Liver (tissue), 9 donors: Measurements from ENCODE around the gene BRF1. TPM values are rescaled to one million over a fixed set of nuclear protein-coding genes. Genes with fewer than 3 reads are reported as not detected.

ENCODE experiments used
- DNase-seq: peaks from one replicate; pipeline ENCODE4 v3.0.0-alpha.2; 2017; ENCODE audit warnings: low spot score
- H3K27ac ChIP-seq, 2 donors: one replicate each; pipeline ENCODE4 v1.7.0; 2013; ENCODE audit warnings: inconsistent platforms in 2 of 2, low read length in 2 of 2, control low read depth in 1 of 2, low read depth in 1 of 2, mild to moderate bottlenecking in 1 of 2
- H3K27me3 ChIP-seq, 4 donors: one replicate each; pipeline versions ENCODE4 v1.6.1 to v1.7.0; 2013; ENCODE audit warnings: low read length in 3 of 4, inconsistent platforms in 1 of 4, mild to moderate bottlenecking in 1 of 4, moderate library complexity in 1 of 4; ENCODE audit not compliant: control insufficient read depth in 4 of 4, insufficient read depth in 4 of 4
- H3K36me3 ChIP-seq, 4 donors: one replicate each; pipeline versions ENCODE4 v1.6.1 to v1.7.0; 2013; ENCODE audit warnings: low read length in 3 of 4, mild to moderate bottlenecking in 3 of 4, low read depth in 1 of 4, moderate library complexity in 1 of 4; ENCODE audit not compliant: control insufficient read depth in 4 of 4, insufficient read depth in 3 of 4
- H3K4me1 ChIP-seq, 4 donors: one replicate each; pipeline versions ENCODE4 v1.6.1 to v1.7.0; 2013; ENCODE audit warnings: low read length in 3 of 4, mild to moderate bottlenecking in 3 of 4, moderate library complexity in 1 of 4; ENCODE audit not compliant: control insufficient read depth in 4 of 4, insufficient read depth in 4 of 4
- H3K4me3 ChIP-seq, 3 donors: one replicate each; pipeline versions ENCODE4 v1.6.1 to v1.7.0; 2013; ENCODE audit warnings: low read length in 3 of 3, control low read depth in 1 of 3, low read depth in 1 of 3, mild to moderate bottlenecking in 1 of 3
- H3K9ac ChIP-seq, 2 donors: one replicate each; pipeline ENCODE4 v1.7.0; 2013; ENCODE audit warnings: low read length in 2 of 2, mild to moderate bottlenecking in 2 of 2, moderate library complexity in 2 of 2, control low read depth in 1 of 2, low read depth in 1 of 2
- H3K9me3 ChIP-seq, 4 donors: one replicate each; pipeline versions ENCODE4 v1.6.1 to v1.7.0; 2013; ENCODE audit warnings: low read length in 3 of 4; ENCODE audit not compliant: control insufficient read depth in 4 of 4
- ATF3 ChIP-seq: IDR thresholded peaks from 2 replicates; pipeline ENCODE4 v1.6.1; 2016; ENCODE audit warnings: antibody characterized with exemption
- CTCF ChIP-seq: fragments of 150-350 bp; IDR thresholded peaks from 2 replicates; pipeline ENCODE4 v1.5.1; 2017; ENCODE audit warnings: improper control_type of control experiment, low read depth, low read length; ENCODE audit not compliant: missing input control
- EGR1 ChIP-seq, 2 donors: IDR thresholded peaks; 2 replicates each; pipeline ENCODE4 v1.6.1; 2016 to 2018; ENCODE audit warnings: antibody characterized with exemption in 2 of 2, low read depth in 2 of 2
- FOXA1 ChIP-seq: IDR thresholded peaks from 2 replicates; pipeline ENCODE4 v1.6.1; 2016; ENCODE audit warnings: antibody characterized with exemption
- FOXA2 ChIP-seq: IDR thresholded peaks from 2 replicates; pipeline ENCODE4 v1.6.1; 2016; ENCODE audit warnings: antibody characterized with exemption
- GABPA ChIP-seq, 2 donors: IDR thresholded peaks in 1 of 2; conservative IDR thresholded peaks in 1 of 2; 2 replicates each; pipeline ENCODE4 v1.6.1; 2016; ENCODE audit warnings: antibody characterized with exemption in 2 of 2, mild to moderate bottlenecking in 1 of 2, moderate library complexity in 1 of 2
- HNF4A ChIP-seq, 2 donors: conservative IDR thresholded peaks; 2 replicates each; pipeline ENCODE4 v1.6.1; 2016; ENCODE audit warnings: antibody characterized with exemption in 2 of 2, mild to moderate bottlenecking in 2 of 2
- HNF4G ChIP-seq: IDR thresholded peaks from 2 replicates; pipeline ENCODE4 v1.6.1; 2016; ENCODE audit warnings: antibody characterized with exemption
- JUND ChIP-seq, 2 donors: IDR thresholded peaks; 2 replicates each; pipeline ENCODE4 v1.6.1; 2016; ENCODE audit warnings: antibody characterized with exemption in 2 of 2
- NR2F2 ChIP-seq: IDR thresholded peaks from 2 replicates; pipeline ENCODE4 v1.6.1; 2016; ENCODE audit warnings: antibody characterized with exemption
- RAD21 ChIP-seq, 2 donors: IDR thresholded peaks; 2 replicates each; pipeline ENCODE4 v1.6.1; 2016; ENCODE audit warnings: antibody characterized with exemption in 2 of 2, mild to moderate bottlenecking in 2 of 2
- REST ChIP-seq: IDR thresholded peaks from 2 replicates; pipeline ENCODE4 v1.6.1; 2016; ENCODE audit warnings: antibody characterized with exemption, mild to moderate bottlenecking
- RXRA ChIP-seq, 2 donors: IDR thresholded peaks; 2 replicates each; pipeline ENCODE4 v1.6.1; 2017 to 2018; ENCODE audit warnings: antibody characterized with exemption in 2 of 2, mild to moderate bottlenecking in 1 of 2
- YY1 ChIP-seq: IDR thresholded peaks from 2 replicates; pipeline ENCODE4 v1.6.1; 2016; ENCODE audit warnings: antibody characterized with exemption, mild to moderate bottlenecking
- ZBTB33 ChIP-seq: IDR thresholded peaks from 2 replicates; pipeline ENCODE4 v1.6.1; 2016; ENCODE audit warnings: antibody characterized with exemption
- WGBS: extraction: QIAGEN DNeasy Blood & Tissue Kit; methylation state at CpG from one replicate; pipeline ENCODE4 v1.1.7; 2013; 5-methylcytosine and 5-hydroxymethylcytosine counted together
- polyA plus RNA-seq, 2 donors: library from polyadenylated mRNA; stranded (reverse) in 1 of 2; unstranded in 1 of 2; fragments of 200-250 nt in 1 of 2; fragments of >200 nt in 1 of 2; fragmentation: Nextera tagmentation in 1 of 2; extraction: Ambion mirVana in 1 of 2; gene quantifications; one replicate each; pipeline versions ENCODE4 v1.2.1 to v1.2.3, GENCODE V29; 2013 to 2015
- total RNA-seq, 2 donors: library from RNA; depleted of rRNA; stranded (reverse); fragments of >200 nt; gene quantifications; one replicate each; pipeline ENCODE4 v1.2.3, GENCODE V29; 2014
- donor health status: healthy.
- donor health status: healthy.
- donor health status: healthy.
- donor health status: healthy.
- donor health status: healthy.

The BRF1 gene
- total and polyA plus RNA-seq, 4 donors = 4.6 to 24.1 (median 10.6) TPM

- Histone ChIP-seq H3K9me3 (no peaks in the 10 kb centered on the region), H3K4me3 (no peak overlapping the region), H3K27me3 (no peaks in the 10 kb centered on the region), H3K9ac (no peak overlapping the region), H3K36me3 (no peaks in the 10 kb centered on the region), H3K4me1 (peaks cover 19 to 55% (median 41%) of the 10 kb centered on the region in 4 donors), H3K27ac (no peak overlapping the region)
- no peak for DNase-seq
- 81% methylated on average over 8 of the region's 8 CpGs for WGBS
- TF ChIP-seq JUND (IDR thresholded peaks at IDR 0.05) (no peak), FOXA2 (no peak), HNF4G (no peak), REST (no peak), EGR1 (IDR thresholded peaks at IDR 0.05; ENCODE audit: low read depth in 2 of 2) (no peak), GABPA (IDR thresholded peaks at IDR 0.05 in 1 of 2, conservative IDR thresholded peaks at IDR 0.05 in 1 of 2) (no peak), RXRA (IDR thresholded peaks at IDR 0.05) (no peak), RAD21 (IDR thresholded peaks at IDR 0.05) (no peak), ATF3 (no peak), FOXA1 (no peak), CTCF (no peak), HNF4A (conservative IDR thresholded peaks at IDR 0.05) (no peak), ZBTB33 (no peak), YY1 (no peak)
These were observed 31.0 kb upstream of the BRF1 start for GRCh38 chr14:105331575-105332349.

- no peak overlapping the region for H3K27ac ChIP-seq
- no peaks in the 10 kb centered on the region for H3K36me3 ChIP-seq
These were observed 29.7 kb upstream of the BRF1 start for GRCh38 chr14:105330491-105330895.

More at GRCh38 chr14:105330491-105330895, 29.7 kb upstream of the BRF1 start:
- H3K9ac ChIP-seq = no peak overlapping the region
- no peaks in the 10 kb centered on the region for H3K27me3 ChIP-seq
- no peaks in the 10 kb centered on the region for H3K9me3 ChIP-seq
- H3K4me3 ChIP-seq = no peak overlapping the region
- 68% methylated on average over 13 of the region's 13 CpGs for WGBS
- peaks cover 19 to 44% (median 35%) of the 10 kb centered on the region in 4 donors for H3K4me1 ChIP-seq
- DNase-seq = no peak
- no peak for TF ChIP-seq ZBTB33
- peak; percentile 44 for TF ChIP-seq NR2F2
